ENCODE results near the gene GPHB5.
A peak's percentile ranks its signal among the peaks of the same experiment; 100 is the strongest.

GRCh38 chr14:63308723-63309317, 9.9 kb downstream of the GPHB5 start:
- TF ChIP-seq, protein P1, sequence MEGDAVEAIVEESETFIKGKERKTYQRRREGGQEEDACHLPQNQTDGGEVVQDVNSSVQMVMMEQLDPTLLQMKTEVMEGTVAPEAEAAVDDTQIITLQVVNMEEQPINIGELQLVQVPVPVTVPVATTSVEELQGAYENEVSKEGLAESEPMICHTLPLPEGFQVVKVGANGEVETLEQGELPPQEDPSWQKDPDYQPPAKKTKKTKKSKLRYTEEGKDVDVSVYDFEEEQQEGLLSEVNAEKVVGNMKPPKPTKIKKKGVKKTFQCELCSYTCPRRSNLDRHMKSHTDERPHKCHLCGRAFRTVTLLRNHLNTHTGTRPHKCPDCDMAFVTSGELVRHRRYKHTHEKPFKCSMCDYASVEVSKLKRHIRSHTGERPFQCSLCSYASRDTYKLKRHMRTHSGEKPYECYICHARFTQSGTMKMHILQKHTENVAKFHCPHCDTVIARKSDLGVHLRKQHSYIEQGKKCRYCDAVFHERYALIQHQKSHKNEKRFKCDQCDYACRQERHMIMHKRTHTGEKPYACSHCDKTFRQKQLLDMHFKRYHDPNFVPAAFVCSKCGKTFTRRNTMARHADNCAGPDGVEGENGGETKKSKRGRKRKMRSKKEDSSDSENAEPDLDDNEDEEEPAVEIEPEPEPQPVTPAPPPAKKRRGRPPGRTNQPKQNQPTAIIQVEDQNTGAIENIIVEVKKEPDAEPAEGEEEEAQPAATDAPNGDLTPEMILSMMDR (IDR thresholded peaks at IDR 0.05) = peak; percentile 61
- TF ChIP-seq REST (IDR thresholded peaks at IDR 0.05; ENCODE audit: insufficient read depth in 1 of 2, low read depth in 2 of 2, low read length in 1 of 2) (no peak), POLR2AphosphoS5 (IDR thresholded peaks at IDR 0.05; ENCODE audit: low read depth, low read length) (no peak)

Data from Panc1 (cell line).